ENCODE results near the gene C19orf53.

GRCh38 chr19:13821292-13821691, 47.0 kb downstream of the C19orf53 start:
- TF ChIP-seq POLR2A (IDR thresholded peaks at IDR 0.05; ENCODE audit: low read length), result no peak
- TF ChIP-seq GATA1 (IDR thresholded peaks at IDR 0.05; ENCODE audit: low read depth, low read length), result no peak

All from erythroblast (primary cell).